Astrocyte (in vitro differentiated cells and primary cell): Measurements from ENCODE around the gene FSTL3. TPM values are rescaled to one million over a fixed set of nuclear protein-coding genes. Genes with fewer than 3 reads are reported as not detected.

Experiments used
- DNase-seq: peaks from one replicate; pipeline ENCODE4 v3.0.0-alpha.2; 2010; ENCODE audit warnings: low read depth
- FAIRE-seq: peaks from 2 replicates; lab custom pipeline; 2011; peaks lifted over from hg19 to GRCh38; lab: Jason Lieb, UNC
- H2AFZ ChIP-seq: 2 replicates; pipeline ENCODE4 v1.6.0; 2012; ENCODE audit warnings: low read depth, low read length, inconsistent platforms
- H3K27ac ChIP-seq: 2 replicates; pipeline ENCODE4 v1.5.1; 2011; ENCODE audit warnings: low read depth, low read length, inconsistent platforms
- H3K27me3 ChIP-seq: 2 replicates; pipeline ENCODE4 v1.6.0; 2011; ENCODE audit warnings: low read length, inconsistent platforms; ENCODE audit not compliant: insufficient read depth
- H3K36me3 ChIP-seq: 2 replicates; pipeline ENCODE4 v1.5.1; 2011; ENCODE audit warnings: low read length, inconsistent platforms; ENCODE audit not compliant: insufficient read depth
- H3K4me1 ChIP-seq: 2 replicates; pipeline ENCODE4 v1.5.1; 2011; ENCODE audit warnings: low read length, inconsistent platforms; ENCODE audit not compliant: insufficient read depth
- H3K4me2 ChIP-seq: 2 replicates; pipeline ENCODE4 v1.6.0; 2012; ENCODE audit warnings: low read length, inconsistent platforms
- H3K4me3 ChIP-seq: 2 replicates; pipeline ENCODE4 v1.5.1; 2011; ENCODE audit warnings: low read depth, mild to moderate bottlenecking, low read length, inconsistent platforms; ENCODE audit not compliant: insufficient read depth
- H3K79me2 ChIP-seq: 2 replicates; pipeline ENCODE4 v1.6.0; 2012; ENCODE audit warnings: mild to moderate bottlenecking, low read length, inconsistent platforms; ENCODE audit not compliant: insufficient read depth
- H3K9ac ChIP-seq: 2 replicates; pipeline ENCODE4 v1.6.0; 2012; ENCODE audit warnings: mild to moderate bottlenecking, low read length, inconsistent platforms
- H3K9me3 ChIP-seq: 2 replicates; pipeline ENCODE4 v1.5.1; 2012; ENCODE audit warnings: low read depth, mild to moderate bottlenecking, low read length, inconsistent platforms; ENCODE audit not compliant: insufficient read depth
- H4K20me1 ChIP-seq: 2 replicates; pipeline ENCODE4 v1.6.0; 2012; ENCODE audit warnings: low read length, inconsistent platforms; ENCODE audit not compliant: insufficient read depth
- H3K27ac Mint-ChIP-seq: one replicate; pipeline ENCODE4 v1.8.0; 2021; ENCODE audit warnings: mild to moderate bottlenecking, mixed read lengths; ENCODE audit not compliant: unreplicated experiment
- H3K27me3 Mint-ChIP-seq: one replicate; pipeline ENCODE4 v1.8.0; 2021; ENCODE audit warnings: low read depth, mixed read lengths; ENCODE audit not compliant: unreplicated experiment
- H3K36me3 Mint-ChIP-seq: one replicate; pipeline ENCODE4 v1.8.0; 2021; ENCODE audit warnings: low read depth, mixed read lengths; ENCODE audit not compliant: unreplicated experiment
- H3K4me1 Mint-ChIP-seq: one replicate; pipeline ENCODE4 v1.8.0; 2021; ENCODE audit warnings: low read depth, mixed read lengths; ENCODE audit not compliant: unreplicated experiment
- H3K4me3 Mint-ChIP-seq: one replicate; pipeline ENCODE4 v1.8.0; 2021; ENCODE audit warnings: mild to moderate bottlenecking, moderate library complexity, mixed read lengths; ENCODE audit not compliant: unreplicated experiment
- H3K9me3 Mint-ChIP-seq: one replicate; pipeline ENCODE4 v1.8.0; 2021; ENCODE audit warnings: mild to moderate bottlenecking, mixed read lengths; ENCODE audit not compliant: unreplicated experiment
- CTCF ChIP-seq: IDR thresholded peaks from 2 replicates; pipeline ENCODE4 v1.5.1; 2011; ENCODE audit warnings: low read depth, mild to moderate bottlenecking, inconsistent platforms, low read length, moderate library complexity; ENCODE audit not compliant: insufficient read depth
- EZH2 ChIP-seq: IDR thresholded peaks from 2 replicates; pipeline ENCODE4 v1.6.1; 2012; ENCODE audit warnings: mild to moderate bottlenecking, low read length, inconsistent platforms; ENCODE audit not compliant: insufficient read depth
- total RNA-seq: library from RNA; stranded (reverse); gene quantifications from 2 replicates; pipeline ENCODE4 v1.2.1, GENCODE V29; 2021

The FSTL3 gene
- total RNA-seq, 1 donor from 2014 or later: 72.0 TPM

GRCh38 chr19:709196-709964 is 33.2 kb downstream of the FSTL3 start:
- H3K9me3 ChIP-seq: no peaks in the 10 kb centered on the region
- no peaks in the 10 kb centered on the region for H3K9me3 Mint-ChIP-seq
- H4K20me1 ChIP-seq: peaks cover 7% of the 10 kb centered on the region
- peak overlapping the region; percentile 81 for H3K4me2 ChIP-seq
- H3K4me1 Mint-ChIP-seq: peaks cover 2% of the 10 kb centered on the region
- peaks cover 1% of the 10 kb centered on the region for H3K27me3 ChIP-seq
- H3K27ac Mint-ChIP-seq: no peak overlapping the region
- peaks cover 9% of the 10 kb centered on the region for H3K4me1 ChIP-seq
- H3K4me3 Mint-ChIP-seq: peak overlapping the region; percentile 77
- H3K36me3 ChIP-seq: no peaks in the 10 kb centered on the region
- peak overlapping the region; percentile 47 for H2AFZ ChIP-seq
- peaks cover 2% of the 10 kb centered on the region for H3K27me3 Mint-ChIP-seq
- DNase-seq: no peak
- H3K4me3 ChIP-seq: peak overlapping the region; percentile 51
- peaks cover 8% of the 10 kb centered on the region for H3K79me2 ChIP-seq
- no peak for FAIRE-seq
- H3K9ac ChIP-seq: peak overlapping the region; percentile 50
- H3K27ac ChIP-seq: no peak overlapping the region
- TF ChIP-seq CTCF (no peak), EZH2 (peak; percentile 67)
- peaks cover 2% of the 10 kb centered on the region for H3K36me3 Mint-ChIP-seq

- Histone ChIP-seq H3K36me3 (no peaks in the 10 kb centered on the region), H2AFZ (no peak overlapping the region), H4K20me1 (peaks cover 7% of the 10 kb centered on the region), H3K4me3 (peak overlapping the region; percentile 51), H3K79me2 (peaks cover 8% of the 10 kb centered on the region), H3K9ac (peak overlapping the region; percentile 50), H3K27me3 (no peaks in the 10 kb centered on the region), H3K4me1 (peaks cover 9% of the 10 kb centered on the region), H3K4me2 (peak overlapping the region; percentile 81), H3K9me3 (no peaks in the 10 kb centered on the region), H3K27ac (no peak overlapping the region)
- Mint-ChIP-seq H3K27me3 (peaks cover 2% of the 10 kb centered on the region), H3K4me1 (peaks cover 2% of the 10 kb centered on the region), H3K9me3 (no peaks in the 10 kb centered on the region), H3K27ac (no peak overlapping the region), H3K36me3 (peaks cover 2% of the 10 kb centered on the region), H3K4me3 (no peak overlapping the region)
- FAIRE-seq (no peak), DNase-seq (no peak)
- TF ChIP-seq CTCF (no peak), EZH2 (peak; percentile 20)
Observed at GRCh38 chr19:709965-710571, 33.9 kb downstream of the FSTL3 start.
